ENCODE results near the gene PLAAT4. TPM values are rescaled to one million over a fixed set of nuclear protein-coding genes. Genes with fewer than 3 reads are reported as not detected.

Gene PLAAT4
- total and polyA plus RNA-seq, 10 of the 15 experiments (the other 5 are each of a cell fraction or from before 2014, with no cell fraction given), result 6.0 to 34.3 (median 12.4) TPM

- Histone ChIP-seq H3K36me3 (ENCODE audit: control insufficient read depth in 2 of 2, insufficient read depth in 2 of 2, low read length in 1 of 2) (no peaks in the 10 kb centered on the region), H3K9me3 (replicated peaks; ENCODE audit: control insufficient read depth, insufficient read depth, low read length) (no peaks in the 10 kb centered on the region), H3K4me1 (ENCODE audit: control insufficient read depth, insufficient read depth, low read length) (peaks cover 48% of the 10 kb centered on the region), H3K4me3 (peak overlapping the region; percentile 3; the same call in 1 of the 2 replicates), H4K20me1 (ENCODE audit: control insufficient read depth, insufficient read depth) (no peaks in the 10 kb centered on the region), H2AFZ (ENCODE audit: control insufficient read depth, low read depth, low read length) (peak overlapping the region; percentile 62), H3K27me3 (replicated peaks in 1 of 2; ENCODE audit: control insufficient read depth in 2 of 2, insufficient read depth in 2 of 2, low read length in 1 of 2) (no peaks in the 10 kb centered on the region), H3K9ac (ENCODE audit: control insufficient read depth, insufficient read depth, low read length) (no peak overlapping the region; the same call in 1 of the 2 replicates), H3K79me2 (ENCODE audit: control insufficient read depth, insufficient read depth, low read length) (no peaks in the 10 kb centered on the region), H3K4me2 (ENCODE audit: control insufficient read depth, insufficient read depth) (peak overlapping the region; percentile 95), H3K27ac (ENCODE audit: control insufficient read depth, insufficient read depth) (peak overlapping the region; percentile 73)
- DNase-seq (ENCODE audit: low read depth, low spot score) (peak; percentile 69), ATAC-seq (peak; percentile 82), FAIRE-seq (peak; percentile 82)
- BruUV-seq (replicated peaks), result no TSS peak
- POLR2A ChIA-PET, result interaction anchor here (0.7 to 1.3 kb wide), 4 partner anchors 10 to 810 kb away, joined by 3 to 5 read pairs (median 3); partner anchors contain the start of gene ZBTB3
- SMC1A ChIA-PET (ENCODE audit: uncharacterized antibody, unreplicated experiment), result interaction anchor here (0.6 to 1.8 kb wide), 4 partner anchors 9 to 85 kb away, joined by 3 to 8 read pairs (median 4); partner anchors contain the start of gene PLAAT4
- RAD21 ChIA-PET (ENCODE audit: unreplicated experiment), result interaction anchor here (0.5 to 3.9 kb wide), 3 partner anchors 27 to 84 kb away, joined by 3 to 16 read pairs (median 7); partner anchors contain the start of gene PLAAT4
- intact Hi-C loops (cut with micrococcal nuclease; ENCODE audit: unreplicated experiment) (no loop called here), in situ Hi-C loops (cut with MboI) (no loop called here)
- CTCF ChIA-PET, result interaction anchor here (0.6 to 3.7 kb wide), 6 partner anchors 9 to 627 kb away, joined by 3 to 12 read pairs (median 4); no protein-coding TSS in a partner anchor
- 18% methylated on average over 7 of the region's 7 CpGs for WGBS (ENCODE audit: insufficient coverage, insufficient replicate concordance, low lambda C conversion rate, missing lambda C conversion rate)
- TF ChIP-seq CEBPZ (IDR thresholded peaks at IDR 0.05; ENCODE audit: low read depth, low read length), result no peak
- TF ChIP-seq ZZZ3 (IDR thresholded peaks at IDR 0.05; ENCODE audit: control insufficient read depth, insufficient read length, low read depth), result no peak
- no peak for TF ChIP-seq MTA2 (IDR thresholded peaks at IDR 0.05; ENCODE audit: low read depth)
- TF ChIP-seq PAX5 (IDR thresholded peaks at IDR 0.05; ENCODE audit: borderline replicate concordance, low read depth, low read length), result 0 out of 2 replicates have a peak, but pooled peaks have one; percentile 9
- TF ChIP-seq ZBTB4 (CRISPR knock-in tag; IDR thresholded peaks at IDR 0.05), result no peak
- no peak for TF ChIP-seq BACH1 (IDR thresholded peaks at IDR 0.05; ENCODE audit: borderline replicate concordance)
- no peak for TF ChIP-seq NR2C2 (IDR thresholded peaks at IDR 0.05; ENCODE audit: borderline replicate concordance, control insufficient read depth, insufficient read length, low read depth)
- TF ChIP-seq EGR1 (IDR thresholded peaks at IDR 0.05; ENCODE audit: borderline replicate concordance in 1 of 2, low read depth in 2 of 2, low read length in 2 of 2), result no peak
- no peak for TF ChIP-seq ZSCAN29 (IDR thresholded peaks at IDR 0.05)
- no peak for TF ChIP-seq ZBTB33 (IDR thresholded peaks at IDR 0.05)
- TF ChIP-seq HSF1 (IDR thresholded peaks at IDR 0.05; ENCODE audit: low read depth, low read length), result no peak
- no peak for TF ChIP-seq ZNF384 (IDR thresholded peaks at IDR 0.05; ENCODE audit: borderline replicate concordance, low read depth, low read length)
These were observed 27.6 kb downstream of the PLAAT4 start for GRCh38 chr11:63564056-63564774.
